ENCODE results near the gene TF.

Gene TF

DNA sequence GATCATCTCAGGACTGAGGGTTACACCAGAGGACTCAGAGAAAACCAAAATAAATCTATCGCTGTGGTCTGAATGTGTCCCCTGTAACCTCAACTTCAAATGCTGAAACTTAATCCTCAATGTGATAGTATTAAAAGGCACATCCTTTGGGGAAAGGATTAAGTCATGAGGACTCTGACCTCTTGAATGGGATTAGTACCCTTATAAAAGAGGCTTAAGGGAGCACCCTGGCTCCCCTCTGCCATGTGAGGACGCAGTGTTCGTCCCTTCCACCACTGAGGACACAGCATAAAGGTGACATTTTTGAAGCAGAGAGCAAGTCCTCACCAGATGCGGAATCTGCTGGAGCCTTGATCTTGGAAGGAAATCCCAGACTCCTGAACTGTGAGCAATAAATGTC is 98.9 kb downstream of the TF start:
- TF ChIP-seq, protein P1, sequence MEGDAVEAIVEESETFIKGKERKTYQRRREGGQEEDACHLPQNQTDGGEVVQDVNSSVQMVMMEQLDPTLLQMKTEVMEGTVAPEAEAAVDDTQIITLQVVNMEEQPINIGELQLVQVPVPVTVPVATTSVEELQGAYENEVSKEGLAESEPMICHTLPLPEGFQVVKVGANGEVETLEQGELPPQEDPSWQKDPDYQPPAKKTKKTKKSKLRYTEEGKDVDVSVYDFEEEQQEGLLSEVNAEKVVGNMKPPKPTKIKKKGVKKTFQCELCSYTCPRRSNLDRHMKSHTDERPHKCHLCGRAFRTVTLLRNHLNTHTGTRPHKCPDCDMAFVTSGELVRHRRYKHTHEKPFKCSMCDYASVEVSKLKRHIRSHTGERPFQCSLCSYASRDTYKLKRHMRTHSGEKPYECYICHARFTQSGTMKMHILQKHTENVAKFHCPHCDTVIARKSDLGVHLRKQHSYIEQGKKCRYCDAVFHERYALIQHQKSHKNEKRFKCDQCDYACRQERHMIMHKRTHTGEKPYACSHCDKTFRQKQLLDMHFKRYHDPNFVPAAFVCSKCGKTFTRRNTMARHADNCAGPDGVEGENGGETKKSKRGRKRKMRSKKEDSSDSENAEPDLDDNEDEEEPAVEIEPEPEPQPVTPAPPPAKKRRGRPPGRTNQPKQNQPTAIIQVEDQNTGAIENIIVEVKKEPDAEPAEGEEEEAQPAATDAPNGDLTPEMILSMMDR (IDR thresholded peaks at IDR 0.05; ENCODE audit: low read depth, low read length), result no peak
- DNase-seq (ENCODE audit: extremely low read depth, low read depth), result no peak
